Skeletal muscle satellite cell (primary cell): ENCODE data around the gene ERBB4.
A peak's percentile ranks its signal among the peaks of the same experiment; 100 is the strongest.

Source experiments
- H3K27me3 ChIP-seq: 2 replicates; pipeline ENCODE4 v1.7.0; 2013; ENCODE audit warnings: low read length; ENCODE audit not compliant: control insufficient read depth, insufficient read depth
- H3K36me3 ChIP-seq: 2 replicates; pipeline ENCODE4 v1.7.0; 2013; ENCODE audit warnings: mild to moderate bottlenecking, control low read depth, low read length; ENCODE audit not compliant: insufficient read depth
- H3K4me1 ChIP-seq: 2 replicates; pipeline ENCODE4 v1.7.0; 2013; ENCODE audit warnings: low read length; ENCODE audit not compliant: control insufficient read depth, insufficient read depth
- H3K4me2 ChIP-seq: 2 replicates; pipeline ENCODE4 v1.7.0; 2013; ENCODE audit warnings: mild to moderate bottlenecking, low read length
- H3K4me3 ChIP-seq: 2 replicates; pipeline ENCODE4 v1.7.0; 2013; ENCODE audit warnings: low read length
- H3K9ac ChIP-seq: 2 replicates; pipeline ENCODE4 v1.7.0; 2013; ENCODE audit warnings: mild to moderate bottlenecking, low read depth, low read length, moderate library complexity
- H3K9me3 ChIP-seq: replicated peaks from 2 replicates; pipeline ENCODE4 v1.7.0; 2013; ENCODE audit warnings: mild to moderate bottlenecking, control low read depth, low read length

Gene ERBB4

DNA sequence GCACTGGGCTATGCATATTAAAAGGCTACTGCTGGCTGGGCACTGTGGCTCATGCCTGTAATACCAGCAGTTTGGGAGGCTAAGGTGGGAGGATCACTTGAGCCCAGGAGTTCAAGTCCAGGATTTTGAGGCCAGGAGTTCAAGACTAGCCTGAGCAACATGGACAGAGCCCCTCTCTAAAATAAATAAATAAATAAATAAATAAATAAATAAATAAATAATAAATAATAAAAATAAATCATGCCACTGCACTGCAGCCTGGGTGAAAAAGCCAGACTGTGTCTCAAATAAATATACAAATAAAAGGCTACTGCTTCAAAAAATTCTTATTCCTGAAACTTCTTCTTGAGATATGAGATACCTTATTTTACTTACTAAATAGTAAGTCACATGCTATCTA, 439.6 kb downstream of the ERBB4 start:
- Histone ChIP-seq H3K36me3 (no peaks in the 10 kb centered on the region), H3K9me3 (no peaks in the 10 kb centered on the region), H3K27me3 (no peaks in the 10 kb centered on the region), H3K4me2 (no peak overlapping the region), H3K9ac (no peak overlapping the region), H3K4me3 (no peak overlapping the region), H3K4me1 (no peaks in the 10 kb centered on the region)

DNA sequence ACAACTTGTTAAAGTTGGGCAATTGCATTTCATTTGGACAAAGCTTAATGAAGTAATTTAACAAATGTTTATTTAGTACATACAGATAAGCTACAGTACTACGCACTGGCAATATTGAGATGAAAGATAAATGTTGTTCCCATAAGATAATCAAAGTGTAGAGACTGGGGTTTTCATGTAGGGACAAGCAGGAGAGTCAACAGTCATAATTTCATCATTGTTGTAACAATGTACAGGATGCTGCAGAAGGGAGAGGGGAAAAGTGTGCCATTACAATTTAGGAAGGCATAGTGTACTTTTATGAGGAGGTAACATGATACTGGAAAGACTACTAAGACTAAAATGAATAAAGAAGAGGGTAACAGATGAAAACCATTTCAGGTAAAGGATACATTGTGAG, 441.6 kb downstream of the ERBB4 start:
- Histone ChIP-seq H3K27me3 (no peaks in the 10 kb centered on the region), H3K9me3 (no peaks in the 10 kb centered on the region), H3K4me3 (no peak overlapping the region), H3K9ac (no peak overlapping the region), H3K4me1 (no peaks in the 10 kb centered on the region), H3K36me3 (no peaks in the 10 kb centered on the region), H3K4me2 (no peak overlapping the region)

DNA sequence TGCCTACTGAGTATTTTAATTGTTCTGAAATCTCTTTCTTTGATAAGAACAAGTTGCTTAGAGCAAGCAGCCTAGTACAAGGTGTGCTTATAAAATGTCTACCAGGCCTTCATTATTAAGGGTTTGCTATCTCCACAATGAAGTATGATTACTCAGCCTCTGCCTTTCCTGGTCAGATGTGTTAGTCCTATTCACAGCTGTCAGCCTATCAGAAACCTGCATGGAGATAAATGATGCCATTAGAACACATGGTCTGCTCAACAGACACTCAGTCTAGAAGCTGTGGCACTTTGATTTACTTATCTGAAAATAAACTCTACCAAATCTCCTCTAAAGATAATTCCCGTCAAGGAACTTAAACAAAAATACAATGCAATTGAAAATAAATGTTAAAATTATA, 448.7 kb downstream of the ERBB4 start:
- Histone ChIP-seq H3K9me3 (no peaks in the 10 kb centered on the region), H3K4me2 (no peak overlapping the region), H3K27me3 (no peaks in the 10 kb centered on the region), H3K9ac (no peak overlapping the region), H3K4me1 (no peaks in the 10 kb centered on the region), H3K4me3 (no peak overlapping the region), H3K36me3 (no peaks in the 10 kb centered on the region)

DNA sequence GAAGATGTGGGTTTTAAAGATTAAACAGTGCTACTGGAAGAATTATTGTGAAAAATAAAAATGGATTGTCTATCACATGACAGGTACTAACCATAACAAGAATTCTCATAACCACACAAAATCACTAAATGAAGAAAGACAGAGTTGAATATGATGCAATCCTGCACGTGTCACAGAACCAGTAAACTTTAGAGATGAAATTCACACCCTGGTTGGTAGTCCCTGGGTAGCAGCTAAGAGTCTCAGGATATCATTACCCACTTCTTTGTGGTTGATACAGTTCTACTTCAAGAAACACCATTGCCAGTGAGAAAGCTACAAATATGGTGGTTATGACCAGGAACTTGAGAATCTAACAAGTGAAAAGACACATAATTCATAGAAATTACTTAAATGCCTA, 450.2 kb downstream of the ERBB4 start:
- Histone ChIP-seq H3K4me2 (no peak overlapping the region), H3K9ac (no peak overlapping the region), H3K36me3 (no peaks in the 10 kb centered on the region), H3K4me3 (no peak overlapping the region), H3K4me1 (no peaks in the 10 kb centered on the region), H3K27me3 (no peaks in the 10 kb centered on the region), H3K9me3 (no peaks in the 10 kb centered on the region)

DNA sequence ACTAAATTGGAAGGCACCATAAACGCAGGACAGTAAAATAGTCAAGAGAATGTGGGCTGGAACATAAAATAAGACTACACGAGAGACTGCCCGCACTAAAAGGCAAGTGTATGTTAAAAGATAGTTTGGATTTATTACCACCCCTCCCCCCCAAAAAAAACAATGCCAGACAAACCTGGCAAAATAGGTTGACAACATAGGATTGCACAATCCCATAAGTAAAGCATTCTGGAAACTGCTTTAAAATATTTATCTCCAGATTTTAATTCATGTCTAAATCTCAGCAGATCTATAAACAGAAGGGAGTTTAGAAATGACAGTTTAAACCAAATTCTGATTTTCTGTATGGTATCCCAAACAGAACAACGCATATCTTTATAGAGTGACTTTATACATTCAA, 455.1 kb downstream of the ERBB4 start:
- Histone ChIP-seq H3K27me3 (no peaks in the 10 kb centered on the region), H3K4me1 (no peaks in the 10 kb centered on the region), H3K9ac (no peak overlapping the region), H3K9me3 (no peaks in the 10 kb centered on the region), H3K4me2 (no peak overlapping the region), H3K4me3 (no peak overlapping the region), H3K36me3 (no peaks in the 10 kb centered on the region)

DNA sequence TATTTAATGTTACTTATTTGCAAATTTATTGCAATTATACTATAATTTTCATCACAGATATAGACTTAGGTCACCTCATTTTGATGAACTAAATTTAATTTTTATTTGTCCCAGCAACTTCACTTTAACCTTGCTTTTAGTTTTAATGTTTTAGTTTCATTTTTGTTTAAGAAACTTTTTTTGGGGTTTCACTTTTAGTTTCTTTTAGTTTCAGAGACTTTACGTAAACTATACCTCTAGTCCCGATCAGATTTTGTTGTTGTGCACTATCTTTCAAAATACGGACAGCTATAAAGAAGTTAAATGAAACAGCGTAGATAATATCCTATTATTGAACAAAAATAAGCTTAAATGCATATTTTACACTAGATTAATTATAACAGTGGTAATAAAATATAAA, 460.5 kb downstream of the ERBB4 start:
- Histone ChIP-seq H3K9ac (no peak overlapping the region), H3K4me1 (no peaks in the 10 kb centered on the region), H3K27me3 (no peaks in the 10 kb centered on the region), H3K4me3 (no peak overlapping the region), H3K4me2 (no peak overlapping the region), H3K9me3 (no peaks in the 10 kb centered on the region), H3K36me3 (no peaks in the 10 kb centered on the region)

DNA sequence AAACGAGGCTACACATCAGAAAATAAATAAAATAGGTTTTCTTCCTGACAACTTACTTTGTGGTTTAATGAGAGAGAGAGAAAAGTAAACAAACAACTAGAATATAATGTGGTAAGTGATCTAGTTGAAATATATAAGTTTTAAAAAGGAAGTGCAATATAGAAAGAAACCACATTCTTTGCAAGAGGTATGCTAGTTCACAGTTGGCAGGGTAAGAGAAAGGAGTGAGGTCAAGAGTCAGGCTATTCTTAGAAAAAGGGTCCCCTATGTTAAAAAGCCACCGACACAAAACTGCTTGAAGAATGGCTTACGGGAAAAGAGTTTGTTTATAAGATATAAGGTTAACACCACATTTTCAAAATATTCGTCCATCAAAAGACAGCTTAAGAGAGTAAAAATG, 462.1 kb downstream of the ERBB4 start:
- Histone ChIP-seq H3K4me2 (no peak overlapping the region), H3K4me3 (no peak overlapping the region), H3K36me3 (no peaks in the 10 kb centered on the region), H3K9ac (no peak overlapping the region), H3K9me3 (no peaks in the 10 kb centered on the region), H3K4me1 (no peaks in the 10 kb centered on the region), H3K27me3 (no peaks in the 10 kb centered on the region)

DNA sequence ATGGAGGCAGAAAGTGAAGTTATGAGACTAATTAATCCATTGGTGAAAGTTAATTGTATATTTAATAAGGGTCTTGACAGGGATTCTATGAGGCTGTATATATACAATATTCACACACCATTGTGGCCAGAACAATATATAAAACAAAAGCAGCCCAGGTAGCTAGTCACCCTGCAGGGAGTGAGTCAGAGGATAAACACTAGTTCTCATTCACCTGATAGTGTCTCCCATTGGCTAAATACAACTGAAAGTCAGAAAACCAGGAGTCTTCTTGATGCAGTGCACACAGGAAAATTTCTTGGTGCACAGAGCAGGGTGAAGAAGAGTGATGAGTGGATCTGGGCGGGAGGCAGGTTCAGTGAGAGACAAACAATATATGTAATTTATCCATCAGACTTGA, 465.2 kb downstream of the ERBB4 start:
- no peak overlapping the region for H3K4me2 ChIP-seq
- no peaks in the 10 kb centered on the region for H3K9me3 ChIP-seq
- no peak overlapping the region for H3K9ac ChIP-seq
- no peak overlapping the region for H3K4me3 ChIP-seq
- no peaks in the 10 kb centered on the region for H3K4me1 ChIP-seq
- H3K36me3 ChIP-seq = no peaks in the 10 kb centered on the region
- H3K27me3 ChIP-seq = no peaks in the 10 kb centered on the region

DNA sequence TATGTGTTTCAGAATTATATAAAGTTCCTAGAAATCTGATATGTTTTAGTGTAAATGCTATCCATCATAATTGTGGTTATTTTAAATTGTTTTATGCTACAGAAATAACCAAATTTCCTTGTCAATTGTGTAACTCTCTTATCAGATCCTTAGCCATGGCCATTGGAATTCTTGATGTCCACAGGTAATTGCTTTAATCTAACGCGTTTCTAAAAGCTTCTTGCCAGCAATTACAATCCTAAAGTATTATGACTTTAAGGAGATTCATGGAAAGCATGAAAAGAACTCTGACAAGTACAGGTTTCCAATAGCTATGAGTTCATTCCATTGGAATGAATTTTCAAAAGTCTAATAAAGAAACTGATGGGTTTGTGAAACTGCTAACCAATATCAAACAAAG, 472.1 kb downstream of the ERBB4 start:
- Histone ChIP-seq H3K27me3 (no peaks in the 10 kb centered on the region), H3K4me1 (no peaks in the 10 kb centered on the region), H3K4me3 (no peak overlapping the region), H3K9me3 (no peaks in the 10 kb centered on the region), H3K4me2 (no peak overlapping the region), H3K9ac (no peak overlapping the region), H3K36me3 (no peaks in the 10 kb centered on the region)

DNA sequence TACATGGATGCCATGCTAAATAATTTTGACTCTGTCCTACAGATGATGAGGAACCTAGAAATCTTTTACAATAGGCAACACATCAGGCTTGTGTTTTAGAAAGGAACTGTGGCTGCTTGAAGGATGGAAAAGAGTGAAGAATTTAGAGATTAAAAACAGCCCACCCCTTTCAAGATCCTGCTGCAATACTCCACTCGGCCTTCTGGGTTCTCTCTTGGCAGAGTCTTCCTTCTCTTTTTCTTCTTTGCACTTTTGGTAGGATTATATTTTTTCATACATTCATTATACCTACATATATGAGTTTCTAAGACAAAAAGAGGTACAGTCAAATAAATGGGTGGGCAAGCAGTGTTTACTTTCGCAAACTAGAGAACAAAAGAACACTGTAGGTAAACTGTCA, 474.3 kb downstream of the ERBB4 start:
- H3K4me1 ChIP-seq = no peaks in the 10 kb centered on the region
- H3K9me3 ChIP-seq = no peaks in the 10 kb centered on the region
- H3K36me3 ChIP-seq = no peaks in the 10 kb centered on the region
- H3K27me3 ChIP-seq = no peaks in the 10 kb centered on the region
- no peak overlapping the region for H3K4me3 ChIP-seq
- H3K9ac ChIP-seq = no peak overlapping the region
- no peak overlapping the region for H3K4me2 ChIP-seq

DNA sequence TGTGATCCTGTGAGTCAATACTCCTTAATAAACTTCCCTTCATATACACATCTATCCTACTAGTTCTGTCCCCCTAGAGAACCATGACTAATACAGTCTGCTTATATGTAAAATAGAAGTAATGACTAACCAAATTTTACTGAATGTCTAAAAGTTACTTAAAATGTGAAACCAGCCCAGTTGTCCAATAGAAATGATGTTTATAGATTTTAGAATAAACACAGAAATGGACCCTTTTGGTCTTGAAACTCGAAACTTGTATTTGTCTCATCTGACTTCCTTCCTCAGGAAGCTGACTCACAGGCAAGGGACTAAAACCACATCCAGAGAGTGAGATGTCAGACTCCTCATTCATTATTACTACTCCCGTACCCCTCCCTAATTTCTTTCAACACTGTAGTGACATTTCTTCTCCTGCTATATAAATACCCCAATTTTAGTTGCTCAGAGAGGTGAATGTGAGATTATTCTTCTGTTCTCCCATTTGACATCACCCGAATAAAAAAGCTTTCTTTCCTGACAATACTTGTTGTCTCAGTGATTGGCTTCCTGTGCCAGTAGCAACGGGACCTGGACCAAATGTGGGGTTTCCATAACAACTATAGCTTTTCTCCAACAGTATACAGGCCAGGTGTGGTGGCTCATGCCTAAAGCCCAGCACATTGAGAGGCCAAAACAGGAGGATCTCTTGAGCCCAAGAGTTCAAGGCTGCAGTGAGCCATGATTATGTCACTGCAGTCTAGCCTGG, 486.0 kb downstream of the ERBB4 start:
- H3K4me3 ChIP-seq = no peak overlapping the region
- H3K9ac ChIP-seq = peak overlapping the region; percentile 6
- H3K9me3 ChIP-seq = peaks cover 8% of the 10 kb centered on the region
- H3K4me2 ChIP-seq = no peak overlapping the region
- H3K27me3 ChIP-seq = no peaks in the 10 kb centered on the region
- peaks cover 11% of the 10 kb centered on the region for H3K4me1 ChIP-seq
- H3K36me3 ChIP-seq = no peaks in the 10 kb centered on the region

DNA sequence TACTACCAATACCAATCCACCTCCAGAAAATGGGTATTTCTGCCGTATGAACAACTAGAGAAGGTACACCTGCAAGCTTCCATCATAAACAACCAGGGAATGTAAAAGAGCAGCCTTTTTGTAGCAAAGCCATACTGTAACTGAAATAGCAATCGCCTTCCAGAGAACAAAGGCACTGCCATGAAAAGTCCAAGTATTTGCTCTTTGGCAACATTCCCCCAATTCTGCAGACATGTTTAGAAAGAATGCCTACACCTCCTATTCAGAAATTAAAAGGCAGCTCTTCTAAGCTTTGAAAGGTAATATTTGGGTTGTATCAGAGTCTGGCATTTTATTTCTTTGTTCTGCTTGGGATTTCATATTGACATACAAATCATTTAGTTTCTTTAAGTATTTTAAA, 487.7 kb downstream of the ERBB4 start:
- Histone ChIP-seq H3K4me1 (peaks cover 11% of the 10 kb centered on the region), H3K4me2 (no peak overlapping the region), H3K9me3 (peaks cover 8% of the 10 kb centered on the region), H3K4me3 (no peak overlapping the region), H3K27me3 (no peaks in the 10 kb centered on the region), H3K36me3 (no peaks in the 10 kb centered on the region), H3K9ac (no peak overlapping the region)
